Lung microvascular endothelial cell (primary cell): ENCODE measurements around the gene CDH22. TPM values are rescaled to one million over a fixed set of nuclear protein-coding genes. Genes with fewer than 3 reads are reported as not detected.

Experiments used
- DNase-seq, 2 donors: peaks; one replicate each; pipeline versions ENCODE4 v3.0.0 to v3.0.0-alpha.2; 2010; ENCODE audit warnings: low read depth in 2 of 2
- total RNA-seq: library from RNA; depleted of rRNA; stranded (reverse); fragments of >200 nt; gene quantifications from 2 replicates; pipeline ENCODE4 v1.2.1, GENCODE V29; 2014

The CDH22 gene
- under 0.01 and 0.79 TPM in 2 replicates for total RNA-seq

GRCh38 chr20:46308258-46309157 lies at the start of gene CDH22:
Gene CDH22 (minus strand): TSS chr20:46308498. CDS start chr20:46251294, 57,204 bp downstream.
- DNase-seq = peak; percentile 23 to 53

- DNase-seq = no peak
Observed at GRCh38 chr20:46357030-46357514, 48.8 kb upstream of the CDH22 start.

GRCh38 chr20:46356195-46357029 lies 48.1 kb upstream of the CDH22 start:
- DNase-seq = no peak

GRCh38 chr20:46355778-46356177 lies 47.5 kb upstream of the CDH22 start:
- DNase-seq = no peak

- no peak for DNase-seq
Observed at GRCh38 chr20:46354920-46355654, 46.8 kb upstream of the CDH22 start.

- no peak for DNase-seq
Observed at GRCh38 chr20:46354207-46354555, 45.9 kb upstream of the CDH22 start.

- no peak for DNase-seq
Observed at GRCh38 chr20:46353500-46354206, 45.4 kb upstream of the CDH22 start.

- DNase-seq = no peak
Observed at GRCh38 chr20:46352370-46352938, 44.2 kb upstream of the CDH22 start.

- DNase-seq = no peak
Observed at GRCh38 chr20:46351357-46352058, 43.2 kb upstream of the CDH22 start.

- no peak for DNase-seq
Observed at GRCh38 chr20:46350986-46351267, 42.6 kb upstream of the CDH22 start.

- DNase-seq = peak in 1 of 2 donors; percentile 79
Observed at GRCh38 chr20:46350201-46350985, 42.1 kb upstream of the CDH22 start.

- DNase-seq = no peak
Observed at GRCh38 chr20:46349742-46350056, 41.4 kb upstream of the CDH22 start.

- DNase-seq = peak; percentile 50 to 66
Observed at GRCh38 chr20:46349035-46349741, 40.9 kb upstream of the CDH22 start.

- DNase-seq = no peak
Observed at GRCh38 chr20:46347841-46348803, 39.8 kb upstream of the CDH22 start.

GRCh38 chr20:46346770-46347169 lies 38.5 kb upstream of the CDH22 start:
- DNase-seq = no peak

- DNase-seq = no peak
Observed at GRCh38 chr20:46344488-46345162, 36.3 kb upstream of the CDH22 start.

- DNase-seq = no peak
Observed at GRCh38 chr20:46343975-46344357, 35.7 kb upstream of the CDH22 start.
